ENCODE data around the gene ABRAXAS1.

- TF ChIP-seq POU5F1 (IDR thresholded peaks at IDR 0.05; ENCODE audit: low read depth, low read length): no peak
- TF ChIP-seq POLR2AphosphoS5 (IDR thresholded peaks at IDR 0.05; ENCODE audit: low read depth, low read length): no peak
- TF ChIP-seq RFX5 (IDR thresholded peaks at IDR 0.05; ENCODE audit: borderline replicate concordance, low read depth, low read length): no peak
- TF ChIP-seq SIN3A (conservative IDR thresholded peaks at IDR 0.05 in 1 of 2, IDR thresholded peaks at IDR 0.05 in 1 of 2; ENCODE audit: low read depth in 1 of 2, low read length in 2 of 2): no peak
- no peak for TF ChIP-seq CTCF (IDR thresholded peaks at IDR 0.05; ENCODE audit: control extremely low read depth in 1 of 3, insufficient read depth in 1 of 3, low read depth in 1 of 3, low read length in 3 of 3)
- TF ChIP-seq NANOG (IDR thresholded peaks at IDR 0.05; ENCODE audit: insufficient read depth, low read depth, low read length, poor library complexity, severe bottlenecking): no peak
- no peak for TF ChIP-seq SIRT6 (IDR thresholded peaks at IDR 0.05; ENCODE audit: low read length)
- TF ChIP-seq JUN (IDR thresholded peaks at IDR 0.05; ENCODE audit: low read depth, low read length): no peak
Observed at GRCh38 chr4:83440899-83441298, 44.0 kb downstream of the ABRAXAS1 start.

Measured in H1 (cell line).